CD4-positive, alpha-beta T cell treated with Interleukin-6 for 4 hours (primary cell): ENCODE measurements around the gene PPP2R5C.

Experiments used
- DNase-seq: peaks from one replicate; pipeline ENCODE4 v3.0.0-alpha.2; 2020; ENCODE audit warnings: mixed read lengths

The PPP2R5C gene

GRCh38 chr14:101843665-101844064 lies 82.2 kb downstream of the PPP2R5C start:
- peak; percentile 69 for DNase-seq

GRCh38 chr14:101844219-101844618 lies 82.7 kb downstream of the PPP2R5C start:
- no peak for DNase-seq

- no peak for DNase-seq
Observed at GRCh38 chr14:101844751-101845150, 83.2 kb downstream of the PPP2R5C start.

- DNase-seq: no peak
Observed at GRCh38 chr14:101845496-101845895, 84.0 kb downstream of the PPP2R5C start.

GRCh38 chr14:101845896-101846295 lies 84.4 kb downstream of the PPP2R5C start:
- DNase-seq: no peak

- no peak for DNase-seq
Observed at GRCh38 chr14:101849125-101849524, 87.6 kb downstream of the PPP2R5C start.

GRCh38 chr14:101849640-101850039 lies 88.1 kb downstream of the PPP2R5C start:
- no peak for DNase-seq

- no peak for DNase-seq
Observed at GRCh38 chr14:101851183-101851582, 89.7 kb downstream of the PPP2R5C start.

GRCh38 chr14:101851736-101852405 lies 90.4 kb downstream of the PPP2R5C start:
- DNase-seq: no peak

- no peak for DNase-seq
Observed at GRCh38 chr14:101852785-101853184, 91.3 kb downstream of the PPP2R5C start.

- no peak for DNase-seq
Observed at GRCh38 chr14:101853455-101854018, 92.0 kb downstream of the PPP2R5C start.

GRCh38 chr14:101854366-101854765 lies 92.9 kb downstream of the PPP2R5C start:
- peak; percentile 45 for DNase-seq

GRCh38 chr14:101855958-101856357 lies 94.4 kb downstream of the PPP2R5C start:
- DNase-seq: no peak

GRCh38 chr14:101856536-101856935 lies 95.0 kb downstream of the PPP2R5C start:
- no peak for DNase-seq

GRCh38 chr14:101857226-101857625 lies 95.7 kb downstream of the PPP2R5C start:
- DNase-seq: no peak

GRCh38 chr14:101858791-101859537 lies 97.5 kb downstream of the PPP2R5C start:
- no peak for DNase-seq

GRCh38 chr14:101859538-101859902 lies 98.0 kb downstream of the PPP2R5C start:
- DNase-seq: no peak

GRCh38 chr14:101859958-101860357 lies 98.4 kb downstream of the PPP2R5C start:
- DNase-seq: no peak

- DNase-seq: no peak
Observed at GRCh38 chr14:101861464-101861863, 100.0 kb downstream of the PPP2R5C start.

GRCh38 chr14:101862177-101862576 lies 100.7 kb downstream of the PPP2R5C start:
- DNase-seq: no peak

- DNase-seq: peak; percentile 19
Observed at GRCh38 chr14:101862711-101863110, 101.2 kb downstream of the PPP2R5C start.

- DNase-seq: no peak
Observed at GRCh38 chr14:101865288-101865687, 103.8 kb downstream of the PPP2R5C start.

- DNase-seq: no peak
Observed at GRCh38 chr14:101867854-101868253, 106.3 kb downstream of the PPP2R5C start.

- no peak for DNase-seq
Observed at GRCh38 chr14:101869217-101869616, 107.7 kb downstream of the PPP2R5C start.
